Uterine smooth muscle cell (primary cell): ENCODE data around the gene BCL11B. TPM values are rescaled to one million over a fixed set of nuclear protein-coding genes. Genes with fewer than 3 reads are reported as not detected.

ENCODE experiments used
- total RNA-seq: library from RNA; depleted of rRNA; stranded (reverse); fragments of >200 nt; gene quantifications from 2 replicates; pipeline ENCODE4 v1.2.3, GENCODE V29; 2014

The BCL11B gene
- under 0.01 TPM in 1 of 2 replicates, not detected in the other for total RNA-seq

DNA sequence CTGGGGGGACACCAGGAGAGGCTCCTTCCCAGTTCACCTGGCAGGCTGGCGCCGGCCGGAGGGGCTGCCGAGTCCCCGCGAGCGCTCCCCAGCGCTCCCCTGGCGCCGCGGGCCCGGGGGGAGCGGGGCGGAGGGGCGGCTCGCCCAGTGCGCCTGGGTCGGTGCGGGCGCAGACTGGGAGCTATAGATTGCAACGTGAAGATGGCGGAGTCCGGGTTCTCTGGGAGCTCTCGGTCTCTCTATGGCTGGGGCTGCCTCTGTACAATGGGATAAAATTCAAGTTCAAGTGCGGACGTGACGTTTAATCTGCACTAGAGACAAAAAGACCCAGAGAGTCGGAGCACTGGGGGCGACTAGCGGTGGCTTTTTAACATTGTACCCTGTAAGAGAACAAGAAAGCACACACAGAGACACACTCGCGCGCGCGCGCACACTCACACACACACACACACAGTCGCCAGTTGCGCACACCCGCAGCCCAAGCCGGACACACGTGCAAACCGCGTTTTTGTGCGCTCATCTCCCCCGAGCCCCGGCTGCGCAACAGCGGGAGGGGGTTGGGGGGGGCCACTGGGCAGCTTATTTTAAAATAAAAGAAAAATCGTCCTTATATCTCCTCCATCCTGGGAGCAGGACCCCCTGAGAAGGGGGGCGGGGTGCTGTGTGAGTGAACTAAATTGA lies at the start of gene BCL11B:
Gene BCL11B, minus strand, starts transcription at position 247 of the 681 bp plus-strand sequence. CDS start 979 bp downstream, outside the sequence.

Other genes with a start within 250 kb of the BCL11B start
- gene SETD3, start 208.7 kb upstream of the BCL11B start, total RNA-seq: 48.8 and 49.9 TPM in 2 replicates
- gene CCNK, start 209.2 kb upstream of the BCL11B start, total RNA-seq: 22.7 and 30.9 TPM in 2 replicates